IMR-90 (cell line): ENCODE measurements around the gene ASB17. TPM values are rescaled to one million over a fixed set of nuclear protein-coding genes. Genes with fewer than 3 reads are reported as not detected.

Source experiments
- ATAC-seq: fragments of 200-7000 bp; cut with Tn5 transposase; 2 replicates; pipeline ENCODE4 v1.9.1; 2020; ENCODE audit warnings: low read depth, mild to moderate bottlenecking, moderate library complexity
- BruUV-seq: library from RNA; stranded (reverse); fragments of 400-500 nt; replicated peaks from 2 replicates; lab custom pipeline; 2021; lab: Mats Ljungman, UMichigan
- CTCF ChIA-PET: fragments of 300-600 bp; formaldehyde crosslinking; extraction: SDS; loops from one replicate; lab custom pipeline; 2021; ENCODE audit warnings: antibody characterized with exemption; lab: Yijun Ruan, JAX
- POLR2A ChIA-PET: fragments of 300-600 bp; sonication (Branson Sonifier 250); formaldehyde crosslinking; loops from one replicate; lab custom pipeline; 2022; ENCODE audit warnings: antibody characterized with exemption; ENCODE audit not compliant: unreplicated experiment; lab: Charles Lee
- DNase-seq: peaks from one replicate; pipeline ENCODE4 v3.0.0; 2013
- H2AFZ ChIP-seq: replicated peaks from 2 replicates; pipeline ENCODE3; 2013; ENCODE audit warnings: low read length, mild to moderate bottlenecking; ENCODE audit not compliant: poor library complexity
- H2AK5ac ChIP-seq: 2 replicates; pipeline ENCODE4 v1.6.1; 2013; ENCODE audit warnings: low read depth, low read length, inconsistent platforms
- H2AK9ac ChIP-seq: replicated peaks from 2 replicates; pipeline ENCODE3; 2013; ENCODE audit warnings: mild to moderate bottlenecking, low read depth, low read length, moderate library complexity; ENCODE audit not compliant: poor library complexity
- H2BK120ac ChIP-seq: 2 replicates; pipeline ENCODE4 v1.6.1; 2013; ENCODE audit warnings: low read depth, low read length, inconsistent platforms
- H2BK15ac ChIP-seq: 3 replicates; pipeline ENCODE4 v1.6.1; 2013; ENCODE audit warnings: low read depth, low read length, inconsistent platforms
- H2BK20ac ChIP-seq: 2 replicates; pipeline ENCODE4 v1.6.1; 2013; ENCODE audit warnings: low read depth, mild to moderate bottlenecking, inconsistent platforms, low read length, moderate library complexity
- H2BK5ac ChIP-seq: 2 replicates; pipeline ENCODE4 v1.6.1; 2013; ENCODE audit warnings: mild to moderate bottlenecking, low read depth, low read length, inconsistent platforms; ENCODE audit not compliant: poor library complexity, severe bottlenecking
- H3K14ac ChIP-seq: replicated peaks from 2 replicates; pipeline ENCODE4 v1.6.1; 2013; ENCODE audit warnings: low read depth, low read length, inconsistent platforms
- H3K18ac ChIP-seq: 2 replicates; pipeline ENCODE4 v1.6.1; 2013; ENCODE audit warnings: low read depth, low read length, control low read depth
- H3K23ac ChIP-seq: 2 replicates; pipeline ENCODE4 v1.6.1; 2013; ENCODE audit warnings: low read depth, low read length, inconsistent platforms
- H3K27ac ChIP-seq: 2 replicates; pipeline ENCODE4 v1.5.1; 2013; ENCODE audit warnings: mild to moderate bottlenecking, control low read depth, low read length; ENCODE audit not compliant: insufficient read depth
- H3K27me3 ChIP-seq: 2 replicates; pipeline ENCODE4 v1.6.1; 2013; ENCODE audit warnings: low read length; ENCODE audit not compliant: control insufficient read depth, insufficient read depth
- H3K36me3 ChIP-seq: 2 replicates; pipeline ENCODE4 v1.6.1; 2013; ENCODE audit warnings: low read length, mixed read lengths; ENCODE audit not compliant: control insufficient read depth, insufficient read depth
- H3K4ac ChIP-seq: 2 replicates; pipeline ENCODE4 v1.6.1; 2013; ENCODE audit warnings: low read depth, low read length, inconsistent platforms
- H3K4me1 ChIP-seq: 2 replicates; pipeline ENCODE4 v1.6.1; 2013; ENCODE audit warnings: low read length, mixed read lengths; ENCODE audit not compliant: control insufficient read depth, insufficient read depth
- H3K4me2 ChIP-seq: 2 replicates; pipeline ENCODE4 v1.6.1; 2013; ENCODE audit warnings: low read depth, mild to moderate bottlenecking, control low read depth, low read length, moderate library complexity
- H3K4me3 ChIP-seq: 2 replicates; pipeline ENCODE4 v1.5.1; 2013; ENCODE audit warnings: low read depth, mild to moderate bottlenecking, control low read depth, low read length, moderate library complexity; ENCODE audit not compliant: insufficient read depth
- H3K56ac ChIP-seq: 2 replicates; pipeline ENCODE4 v1.6.1; 2013; ENCODE audit warnings: low read length, inconsistent platforms; ENCODE audit not compliant: insufficient read depth; ENCODE audit errors: extremely low read depth
- H3K79me1 ChIP-seq, 2 experiments: 2 replicates each; pipeline ENCODE4 v1.6.1; 2013; ENCODE audit warnings: low read length in 2 of 2, inconsistent platforms in 1 of 2, low read depth in 1 of 2
- H3K9ac ChIP-seq: 2 replicates; pipeline ENCODE4 v1.6.1; 2013; ENCODE audit warnings: low read depth, low read length, control low read depth
- H3K9me1 ChIP-seq: 2 replicates; pipeline ENCODE4 v1.6.1; 2013; ENCODE audit warnings: low read length, inconsistent platforms; ENCODE audit not compliant: insufficient read depth
- H3K9me3 ChIP-seq: 2 replicates; pipeline ENCODE4 v1.6.1; 2013; ENCODE audit warnings: low read length; ENCODE audit not compliant: control insufficient read depth, insufficient read depth
- H4K20me1 ChIP-seq: 2 replicates; pipeline ENCODE4 v1.6.1; 2013; ENCODE audit warnings: low read length, inconsistent platforms; ENCODE audit not compliant: insufficient read depth
- H4K5ac ChIP-seq: 2 replicates; pipeline ENCODE4 v1.6.1; 2013; ENCODE audit warnings: mild to moderate bottlenecking, low read depth, low read length, control low read depth
- H4K8ac ChIP-seq, 2 experiments: 2 replicates each; pipeline ENCODE4 v1.6.1; 2013; ENCODE audit warnings: low read depth in 2 of 2, low read length in 2 of 2, control low read depth in 1 of 2, inconsistent platforms in 1 of 2
- H4K91ac ChIP-seq: 2 replicates; pipeline ENCODE4 v1.6.1; 2013; ENCODE audit warnings: low read depth, low read length, inconsistent platforms; ENCODE audit not compliant: insufficient read depth
- CEBPB ChIP-seq: IDR thresholded peaks from 2 replicates; pipeline ENCODE4 v1.6.1; 2012; ENCODE audit warnings: low read depth, low read length, improper control_type of control experiment
- NFE2L2 ChIP-seq: fragments of 150-350 bp; IDR thresholded peaks from 2 replicates; pipeline ENCODE4 v1.6.1; 2016; ENCODE audit warnings: low read depth, mild to moderate bottlenecking, low read length
- RCOR1 ChIP-seq: IDR thresholded peaks from 2 replicates; pipeline ENCODE4 v1.6.1; 2012; ENCODE audit warnings: mild to moderate bottlenecking, low read length, improper control_type of control experiment; ENCODE audit not compliant: insufficient replicate concordance
- RFX5 ChIP-seq: IDR thresholded peaks from 2 replicates; pipeline ENCODE4 v1.8.0; 2012; ENCODE audit warnings: low read depth, mild to moderate bottlenecking, low read length, moderate library complexity
- whole genome bisulfite sequencing, 2 experiments: methylation state at CpG; one replicate each; pipeline versions ENCODE4 v1.1.5 to v1.1.7; 2013; ENCODE audit warnings: missing lambda C conversion rate in 2 of 2; ENCODE audit not compliant: insufficient read length in 1 of 2; ENCODE audit errors: extremely low coverage in 2 of 2; 5-methylcytosine and 5-hydroxymethylcytosine counted together
- dilution Hi-C: fragments of 300-500 bp; cut with HindIII; formaldehyde crosslinking; loops from one replicate; pipeline ENCODE4 v1.14.3; 2018; ENCODE audit warnings: low sequenced_read_pairs; ENCODE audit not compliant: unreplicated experiment
- in situ Hi-C: fragments of 300-500 bp; cut with MboI; formaldehyde crosslinking; loops from 3 replicates; pipeline ENCODE4 v1.14.3; 2019; ENCODE audit warnings: low sequenced_read_pairs, inconsistent platforms, mixed read lengths
- intact Hi-C: fragments of 100-400 bp; cut with micrococcal nuclease; formaldehyde crosslinking; loops from 2 replicates; pipeline ENCODE4 v1.10.0; 2022
- polyA plus RNA-seq, 3 experiments: library from polyadenylated mRNA; depleted of rRNA; stranded (reverse); fragments of >200 nt; gene quantifications; 2 replicates each; pipeline ENCODE4 v1.2.3, GENCODE V29; 2012; ENCODE audit warnings: low replicate concordance in 1 of 3
- total RNA-seq: library from RNA; depleted of rRNA; stranded (reverse); fragments of >200 nt; gene quantifications from 2 replicates; pipeline ENCODE4 v1.2.3, GENCODE V29; 2012

Gene ASB17
- total and polyA plus RNA-seq, 2 of the 4 experiments (the other 2 are of a cell fraction), result not detected

- H3K36me3 ChIP-seq, result no peaks in the 10 kb centered on the region
- H3K4me3 ChIP-seq, result no peak overlapping the region
- no peaks in the 10 kb centered on the region for H3K9me1 ChIP-seq
- H2AFZ ChIP-seq, result no peak overlapping the region
- H3K27me3 ChIP-seq, result no peaks in the 10 kb centered on the region
- H2AK9ac ChIP-seq, result no peak overlapping the region
- no peaks in the 10 kb centered on the region for H4K20me1 ChIP-seq
- dilution Hi-C loops (no loop called here), in situ Hi-C loops (no loop called here), intact Hi-C loops (no loop called here)
- H3K4me1 ChIP-seq, result no peaks in the 10 kb centered on the region
- H3K14ac ChIP-seq, result no peak overlapping the region
- ChIA-PET POLR2A (no interaction called here), CTCF (no interaction called here)
- H2AK5ac ChIP-seq, result no peak overlapping the region
- DNase-seq (no peak), ATAC-seq (no peak)
- H4K8ac ChIP-seq, result no peak overlapping the region
- no peak overlapping the region for H2BK120ac ChIP-seq
- no peak overlapping the region for H3K18ac ChIP-seq
- no peak overlapping the region for H3K4me2 ChIP-seq
- no peak overlapping the region for H2BK15ac ChIP-seq
- H3K9ac ChIP-seq, result no peak overlapping the region
- H2BK20ac ChIP-seq, result no peak overlapping the region
- H3K23ac ChIP-seq, result no peak overlapping the region
- H3K9me3 ChIP-seq, result no peaks in the 10 kb centered on the region
- no peak overlapping the region for H2BK5ac ChIP-seq
- H4K5ac ChIP-seq, result no peak overlapping the region
- no peak overlapping the region for H3K56ac ChIP-seq
- no peak overlapping the region for H4K91ac ChIP-seq
- WGBS, 2 experiments, result no CpG with 5 or more reads among the region's 1 CpG
- BruUV-seq, result no TSS peak
- no peak overlapping the region for H3K27ac ChIP-seq
- TF ChIP-seq RCOR1 (no peak), CEBPB (no peak), NFE2L2 (no peak), RFX5 (no peak)
- no peaks in the 10 kb centered on the region for H3K79me1 ChIP-seq
- H3K4ac ChIP-seq, result no peak overlapping the region
These were observed 30.8 kb downstream of the ASB17 start for GRCh38 chr1:75901371-75901770.
